GM19025 (cell line): Measurements from ENCODE around the gene GSTA5.
A peak's percentile ranks its signal among the peaks of the same experiment; 100 is the strongest.
"Not testable (repeated sequence)": the region's sequence is repeated elsewhere in the genome, so short reads cannot be mapped to it uniquely, and the experiment has no call there.

ENCODE experiments used
- ATAC-seq: cut with Tn5 transposase; IDR thresholded peaks from one replicate; pipeline ENCODE4 v1.9.1; 2021; ENCODE audit warnings: mild to moderate bottlenecking, low read depth, moderate library complexity; ENCODE audit not compliant: unreplicated experiment

The GSTA5 gene

GRCh38 chr6:52840763-52841585 is at the start of gene GSTA5:
Gene GSTA5, minus strand, starts transcription at chr6:52840813.
- no peak for ATAC-seq

GRCh38 chr6:52890018-52890417 is 49.4 kb upstream of the GSTA5 start:
- ATAC-seq = no peak

GRCh38 chr6:52887910-52888524 is 47.4 kb upstream of the GSTA5 start:
- no peak for ATAC-seq

GRCh38 chr6:52881996-52882841 is 41.6 kb upstream of the GSTA5 start:
- ATAC-seq = peak; percentile 99

- ATAC-seq = no peak
These were observed 41.0 kb upstream of the GSTA5 start for GRCh38 chr6:52881662-52881995.

GRCh38 chr6:52877786-52878185 is 37.2 kb upstream of the GSTA5 start:
- ATAC-seq = no peak

GRCh38 chr6:52877168-52877567 is 36.6 kb upstream of the GSTA5 start:
- no peak for ATAC-seq

- no peak for ATAC-seq
These were observed 35.6 kb upstream of the GSTA5 start for GRCh38 chr6:52876056-52876787.

- ATAC-seq = no peak
These were observed 31.4 kb upstream of the GSTA5 start for GRCh38 chr6:52872031-52872430.

GRCh38 chr6:52871621-52872020 is 31.0 kb upstream of the GSTA5 start:
- no peak for ATAC-seq

- ATAC-seq = not testable (repeated sequence)
These were observed 29.9 kb upstream of the GSTA5 start for GRCh38 chr6:52870335-52871091.

GRCh38 chr6:52868899-52869298 is 28.3 kb upstream of the GSTA5 start:
- not testable (repeated sequence) for ATAC-seq

- no peak for ATAC-seq
These were observed 27.6 kb upstream of the GSTA5 start for GRCh38 chr6:52868240-52868639.

GRCh38 chr6:52861151-52861550 is 20.5 kb upstream of the GSTA5 start:
- ATAC-seq = not testable (repeated sequence)

GRCh38 chr6:52858416-52858815 is 17.8 kb upstream of the GSTA5 start:
- no peak for ATAC-seq

- not testable (repeated sequence) for ATAC-seq
These were observed 15.5 kb upstream of the GSTA5 start for GRCh38 chr6:52856137-52856536.

GRCh38 chr6:52849137-52849536 is 8.5 kb upstream of the GSTA5 start:
- ATAC-seq = no peak

GRCh38 chr6:52846002-52846401 is 5.4 kb upstream of the GSTA5 start:
- no peak for ATAC-seq

- ATAC-seq = no peak
These were observed 3.0 kb upstream of the GSTA5 start for GRCh38 chr6:52843605-52844004.
